Lower leg skin (tissue), 4 donors: ENCODE measurements around the gene UBR4. TPM values are rescaled to one million over a fixed set of nuclear protein-coding genes. Genes with fewer than 3 reads are reported as not detected.

Source experiments
- DNase-seq, 2 donors: peaks; one replicate each; pipeline ENCODE4 v3.0.0-alpha.2; 2019; ENCODE audit warnings: low spot score in 2 of 2
- H3K4me3 ChIP-seq: fragments of 200-600 bp; sonication (generic); 2 replicates; pipeline ENCODE4 v1.5.1; 2017; ENCODE audit warnings: mild to moderate bottlenecking, low read depth; ENCODE audit not compliant: poor library complexity, severe bottlenecking
- POLR2A ChIP-seq, 2 donors: fragments of 450-650 bp; IDR thresholded peaks; one replicate each; pipeline ENCODE4 v1.6.1; 2016 to 2017; ENCODE audit warnings: antibody characterized with exemption in 2 of 2, mild to moderate bottlenecking in 1 of 2, moderate library complexity in 1 of 2
- WGBS, 2 donors: methylation state at CpG; one replicate each; pipeline ENCODE4 v1.1.5; 2018; 5-methylcytosine and 5-hydroxymethylcytosine counted together
- intact Hi-C: fragments of 100-400 bp; cut with DNase I; formaldehyde crosslinking; loops from one replicate; pipeline ENCODE4 v1.15.0; 2023; ENCODE audit warnings: low total_unique reads
- total RNA-seq, 4 donors: library from RNA; depleted of rRNA; stranded (reverse); fragments of >200 nt; gene quantifications; one replicate each; pipeline ENCODE4 v1.1.0, GENCODE V29; 2016
- TF ChIP-seq, protein P1 (sequence below), 3 donors: fragments of 450-650 bp; IDR thresholded peaks; one replicate each; pipeline ENCODE4 v1.5.1; 2016; ENCODE audit warnings: antibody characterized with exemption in 3 of 3, mild to moderate bottlenecking in 3 of 3, moderate library complexity in 2 of 3

The UBR4 gene
- total RNA-seq, 4 donors from 2014 or later = 255 to 380 (median 329) TPM

DNA sequence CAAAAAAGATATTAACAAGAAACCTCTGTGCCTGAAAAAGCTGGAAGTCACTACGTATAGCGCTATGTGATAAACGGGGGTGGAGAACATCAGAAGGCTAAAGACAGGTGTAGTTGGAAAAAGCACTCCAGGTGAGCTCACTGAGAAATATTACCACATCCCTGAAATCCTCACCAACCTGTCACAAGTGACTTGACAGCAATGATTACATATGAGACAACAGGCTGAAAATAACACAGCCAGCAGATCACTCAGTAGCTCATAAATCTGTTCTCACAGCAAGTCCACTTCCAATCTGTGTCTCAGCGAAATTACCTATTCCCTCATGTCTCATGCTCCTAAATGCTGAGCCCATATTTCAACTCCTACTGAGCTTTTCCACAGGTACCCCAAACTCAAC lies 120.5 kb downstream of the UBR4 start:
- WGBS, 2 donors = 77 to 78% methylated on average over 4 of the region's 4 CpGs
- intact Hi-C loops = loop anchor here (5.0 kb wide), 1 partner anchor 182 kb away; no protein-coding TSS in a partner anchor
- TF ChIP-seq, protein P1, sequence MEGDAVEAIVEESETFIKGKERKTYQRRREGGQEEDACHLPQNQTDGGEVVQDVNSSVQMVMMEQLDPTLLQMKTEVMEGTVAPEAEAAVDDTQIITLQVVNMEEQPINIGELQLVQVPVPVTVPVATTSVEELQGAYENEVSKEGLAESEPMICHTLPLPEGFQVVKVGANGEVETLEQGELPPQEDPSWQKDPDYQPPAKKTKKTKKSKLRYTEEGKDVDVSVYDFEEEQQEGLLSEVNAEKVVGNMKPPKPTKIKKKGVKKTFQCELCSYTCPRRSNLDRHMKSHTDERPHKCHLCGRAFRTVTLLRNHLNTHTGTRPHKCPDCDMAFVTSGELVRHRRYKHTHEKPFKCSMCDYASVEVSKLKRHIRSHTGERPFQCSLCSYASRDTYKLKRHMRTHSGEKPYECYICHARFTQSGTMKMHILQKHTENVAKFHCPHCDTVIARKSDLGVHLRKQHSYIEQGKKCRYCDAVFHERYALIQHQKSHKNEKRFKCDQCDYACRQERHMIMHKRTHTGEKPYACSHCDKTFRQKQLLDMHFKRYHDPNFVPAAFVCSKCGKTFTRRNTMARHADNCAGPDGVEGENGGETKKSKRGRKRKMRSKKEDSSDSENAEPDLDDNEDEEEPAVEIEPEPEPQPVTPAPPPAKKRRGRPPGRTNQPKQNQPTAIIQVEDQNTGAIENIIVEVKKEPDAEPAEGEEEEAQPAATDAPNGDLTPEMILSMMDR (IDR thresholded peaks at IDR 0.05) = no peak
- no peak for TF ChIP-seq POLR2A (IDR thresholded peaks at IDR 0.05)
- H3K4me3 ChIP-seq = no peak overlapping the region
- no peak for DNase-seq

DNA sequence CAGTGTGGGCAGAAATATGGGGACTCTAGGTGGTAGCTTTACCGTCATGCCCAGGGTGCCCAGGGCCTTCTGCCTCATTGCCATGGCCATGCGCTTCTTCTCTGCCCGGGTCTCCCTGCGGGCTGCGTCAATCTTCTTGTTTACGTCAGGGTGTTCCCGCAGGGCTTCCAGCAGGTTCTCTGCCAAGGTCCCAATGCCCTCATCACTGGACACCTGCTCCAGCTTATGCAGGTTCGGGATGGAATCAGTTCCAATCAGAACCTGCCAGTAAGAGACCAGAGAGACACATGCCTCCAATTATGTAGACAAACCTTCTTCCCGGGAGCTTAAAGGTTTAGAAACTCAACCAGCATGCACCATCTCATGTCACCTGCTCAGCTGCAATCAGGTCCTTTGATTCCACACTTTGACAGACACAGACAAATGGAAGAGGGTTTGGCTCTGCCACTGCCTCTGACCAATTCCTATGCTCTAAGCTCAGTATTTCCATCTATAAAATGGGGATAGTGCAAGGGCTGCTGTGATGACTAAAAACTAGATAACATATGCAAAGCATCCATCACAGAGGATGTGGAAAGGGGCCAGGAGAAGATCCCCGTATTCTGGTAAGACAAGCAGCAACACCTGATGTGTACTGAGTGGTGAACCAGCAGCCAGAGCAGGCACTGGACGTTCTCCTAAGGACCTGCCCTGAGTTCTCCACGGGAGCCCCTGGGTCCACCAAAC lies 121.2 kb downstream of the UBR4 start:
- WGBS, 2 donors = 91 to 93% methylated on average over 12 of the region's 12 CpGs
- H3K4me3 ChIP-seq = no peak overlapping the region
- intact Hi-C loops = loop anchor here (5.0 kb wide), 1 partner anchor 182 kb away; no protein-coding TSS in a partner anchor
- TF ChIP-seq, protein P1 (IDR thresholded peaks at IDR 0.05) = no peak
- DNase-seq = no peak

DNA sequence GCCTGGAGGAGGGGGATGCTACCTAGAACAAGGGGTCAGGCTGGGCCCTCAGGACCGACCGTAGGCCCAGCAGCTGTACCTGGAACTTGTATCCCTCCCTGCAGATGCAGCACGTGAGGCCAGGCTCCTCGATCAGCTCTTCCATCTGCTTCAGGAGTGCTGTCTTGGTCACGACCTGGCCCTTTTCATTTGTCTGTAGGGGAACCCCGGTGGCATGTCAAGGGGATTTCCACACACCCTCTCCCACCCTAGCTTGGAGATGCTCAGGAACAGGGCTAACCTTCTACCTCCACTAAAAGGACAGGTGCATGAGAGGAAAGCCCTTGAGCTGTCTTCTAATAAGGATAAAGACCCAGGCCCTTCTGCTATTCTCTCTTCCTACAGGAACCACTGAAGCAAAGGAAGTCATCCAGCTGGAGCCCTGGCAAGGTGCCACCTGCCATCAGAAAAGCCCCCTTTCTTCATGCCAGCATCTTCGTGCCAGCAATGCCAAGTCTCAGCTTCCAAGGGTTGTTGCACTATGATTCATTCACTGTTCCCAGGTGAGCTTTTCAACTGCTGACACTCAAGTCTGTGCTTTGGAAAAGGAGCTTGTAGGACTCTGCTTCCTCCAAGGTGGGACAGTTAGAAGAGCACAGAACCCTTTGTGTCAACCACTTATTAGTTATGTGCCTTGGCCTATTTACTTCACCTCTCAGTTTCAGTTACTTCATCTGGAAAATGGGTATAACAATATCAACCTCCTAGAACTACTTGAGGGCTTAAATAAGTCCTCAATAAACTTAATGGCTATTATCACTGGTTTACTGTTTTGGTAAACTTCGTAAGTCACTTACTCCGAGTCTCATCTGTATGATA lies 122.1 kb downstream of the UBR4 start:
- intact Hi-C loops = loop anchor here (5.0 kb wide), 1 partner anchor 181 kb away; no protein-coding TSS in a partner anchor
- no peak for DNase-seq
- no peak for TF ChIP-seq POLR2A (IDR thresholded peaks at IDR 0.05)
- TF ChIP-seq, protein P1 (IDR thresholded peaks at IDR 0.05) = no peak
- H3K4me3 ChIP-seq = no peak overlapping the region
- 70 to 76% methylated on average over 9 of the region's 9 CpGs for WGBS, 2 donors

DNA sequence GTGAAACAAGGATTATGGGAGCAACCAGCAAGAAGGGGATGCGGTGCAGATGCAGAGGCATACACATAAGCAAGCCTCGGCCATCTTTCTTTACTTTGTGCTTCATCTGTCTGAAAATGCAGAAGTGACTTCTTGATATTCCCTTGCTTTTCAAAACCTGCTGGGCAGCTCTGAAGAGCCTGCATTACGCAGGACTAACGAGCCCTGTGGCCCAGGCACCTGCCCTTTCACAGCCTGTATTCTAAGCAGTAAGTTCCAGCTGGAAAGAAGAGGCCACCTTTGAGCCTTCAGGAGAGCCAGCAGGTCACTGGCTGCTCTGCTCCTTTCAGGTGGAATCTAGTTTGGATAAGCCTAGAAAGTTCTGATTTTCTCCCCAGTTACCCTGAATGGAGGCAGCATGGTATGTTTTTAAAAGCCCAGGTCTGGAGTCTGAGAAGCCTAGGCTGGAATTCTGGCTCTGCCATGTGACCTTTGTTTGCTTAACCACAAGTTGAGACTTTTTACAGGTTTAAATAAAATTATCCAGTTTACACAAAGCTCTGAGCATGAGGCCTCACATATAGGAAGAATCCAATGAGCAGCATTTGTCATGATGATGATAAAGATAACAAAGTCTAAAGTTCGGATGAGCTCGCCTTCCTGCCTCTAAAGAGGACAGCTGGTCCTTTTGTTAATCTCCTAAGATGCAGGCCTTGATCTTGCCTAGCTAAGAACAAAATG lies 122.9 kb downstream of the UBR4 start:
- H3K4me3 ChIP-seq = no peak overlapping the region
- no peak for TF ChIP-seq POLR2A (IDR thresholded peaks at IDR 0.05)
- TF ChIP-seq, protein P1 (IDR thresholded peaks at IDR 0.05) = no peak
- no peak for DNase-seq
- 76 to 81% methylated on average over 6 of the region's 6 CpGs for WGBS, 2 donors
- intact Hi-C loops = loop anchor here (5.0 kb wide), 1 partner anchor 180 kb away; no protein-coding TSS in a partner anchor

DNA sequence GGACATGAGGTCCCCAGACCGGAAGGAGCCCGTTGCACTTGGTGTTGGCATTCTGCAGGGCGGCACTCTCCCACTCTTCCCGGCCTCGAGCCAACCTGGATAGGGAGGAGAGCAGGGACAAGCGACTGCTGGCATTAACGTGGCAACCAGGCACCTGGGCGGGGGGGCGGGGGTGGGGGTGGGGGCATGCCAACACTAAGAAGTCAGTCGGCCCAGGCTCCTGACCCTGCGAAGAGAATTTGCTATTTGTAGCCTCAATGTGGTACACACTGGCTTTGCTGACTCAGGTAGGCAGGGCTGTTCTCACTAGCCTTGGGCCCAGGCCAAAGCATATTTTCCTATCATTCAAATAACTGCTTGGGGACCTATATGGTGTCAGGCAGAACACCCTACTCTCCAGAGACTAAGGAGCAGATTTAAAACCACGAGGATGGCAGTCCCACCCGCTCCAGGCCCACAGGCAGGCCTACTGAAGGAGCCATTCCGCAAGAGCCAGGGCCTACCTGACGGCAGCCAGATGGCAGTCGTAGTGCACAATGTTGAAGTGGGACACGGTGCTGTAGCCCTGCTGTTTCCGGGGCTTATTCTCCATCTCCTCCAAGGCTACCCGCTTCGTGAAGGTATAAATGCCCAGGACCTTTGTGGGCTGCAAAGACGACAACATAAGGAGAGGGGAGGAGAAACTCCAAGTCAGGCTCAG lies 123.7 kb downstream of the UBR4 start:
- intact Hi-C loops = loop anchor here (5.0 kb wide), 1 partner anchor 179 kb away; no protein-coding TSS in a partner anchor
- no peak overlapping the region for H3K4me3 ChIP-seq
- no peak for DNase-seq
- WGBS, 2 donors = 65 to 71% methylated on average over 16 to 21 of the region's 21 CpGs
- TF ChIP-seq, protein P1 (IDR thresholded peaks at IDR 0.05) = no peak
- TF ChIP-seq POLR2A (IDR thresholded peaks at IDR 0.05) = no peak
